HL-60 (cell line): ENCODE data around the gene PI4KB.

Source experiments
- DNase-seq, 2 experiments: peaks; one replicate each; pipeline ENCODE4 v3.0.0-alpha.2; 2010 to 2020; ENCODE audit warnings: low read depth in 1 of 2, low spot score in 1 of 2
- H3K27ac ChIP-seq: fragments of 250-450 bp; sonication (Bioruptor Pico); replicated peaks from 2 replicates; pipeline ENCODE4 v1.5.1; 2020; ENCODE audit warnings: mild to moderate bottlenecking, moderate library complexity
- H3K27me3 ChIP-seq: fragments of 250-450 bp; sonication (Bioruptor Pico); 2 replicates; pipeline ENCODE4 v1.5.1; 2021; ENCODE audit warnings: mild to moderate bottlenecking, moderate library complexity; ENCODE audit not compliant: insufficient read depth, poor library complexity, severe bottlenecking
- H3K4me3 ChIP-seq: replicated peaks from 2 replicates; pipeline ENCODE4 v1.5.1; 2011; ENCODE audit warnings: mild to moderate bottlenecking, control low read depth, low read length; ENCODE audit not compliant: insufficient read depth
- GABPA ChIP-seq: IDR thresholded peaks from 2 replicates; pipeline ENCODE4 v1.6.1; 2012; ENCODE audit warnings: low read depth
- POLR2AphosphoS5 ChIP-seq: IDR thresholded peaks from 2 replicates; pipeline ENCODE4 v1.6.1; 2012; ENCODE audit warnings: low read depth
- SPI1 ChIP-seq: IDR thresholded peaks from 2 replicates; pipeline ENCODE4 v1.6.1; 2012; ENCODE audit warnings: low read depth, mild to moderate bottlenecking, borderline replicate concordance
- TF ChIP-seq, protein P1 (sequence below): IDR thresholded peaks from 2 replicates; pipeline ENCODE4 v1.6.1; 2012; ENCODE audit warnings: low read depth; ENCODE audit not compliant: insufficient replicate concordance
- TF ChIP-seq, protein P2 (sequence below): IDR thresholded peaks from one replicate; pipeline ENCODE4 v1.5.1; 2011; ENCODE audit warnings: low read length, control low read depth, inconsistent platforms; ENCODE audit not compliant: insufficient read depth

PI4KB gene

DNA sequence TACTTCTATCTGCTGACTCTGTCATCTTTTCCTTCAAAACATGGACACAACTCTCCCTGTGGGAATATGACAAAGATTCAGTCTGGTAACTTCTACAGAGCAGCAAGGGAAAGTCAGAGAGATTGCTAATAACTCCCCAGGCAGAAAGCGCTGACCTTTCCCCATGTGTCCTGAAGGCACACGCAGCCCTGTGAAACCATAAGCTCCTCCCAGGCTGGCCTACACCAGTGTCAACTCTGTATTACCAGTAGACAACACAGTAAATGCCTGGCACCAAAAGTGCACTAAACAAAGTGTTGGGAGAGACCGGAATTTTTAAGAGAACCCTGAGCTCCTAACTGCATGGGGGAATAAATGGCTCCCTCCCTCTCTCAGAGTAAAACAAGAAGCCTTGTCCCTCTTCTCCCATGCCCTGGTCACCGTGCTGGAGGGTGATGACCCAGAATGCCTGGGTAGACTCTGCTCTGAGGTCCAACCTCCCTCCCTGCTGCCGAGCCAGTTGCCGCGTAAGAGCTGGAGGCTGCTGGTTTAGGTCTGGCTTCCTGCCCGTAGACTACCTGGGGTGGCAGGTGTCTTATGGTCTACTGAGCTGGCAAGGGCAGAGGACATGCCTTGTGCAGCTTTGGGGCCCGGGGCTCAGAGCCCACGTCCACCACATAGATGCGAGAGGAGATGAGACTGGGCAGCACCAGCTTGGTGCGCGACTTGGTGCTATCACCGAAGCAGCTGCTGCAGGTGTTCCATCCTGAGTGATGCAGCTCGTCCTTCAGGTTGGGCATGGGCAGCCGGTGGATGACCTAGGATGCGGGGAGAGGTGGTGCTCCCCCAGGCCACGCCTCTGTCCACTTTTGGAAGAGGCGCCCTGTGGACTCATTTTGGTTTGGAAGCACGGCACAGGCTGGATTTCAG is 41.4 kb upstream of the PI4KB start:
- H3K27ac ChIP-seq, result no peak overlapping the region
- no peaks in the 10 kb centered on the region for H3K27me3 ChIP-seq
- DNase-seq, result no peak
- no peak overlapping the region for H3K4me3 ChIP-seq
- TF ChIP-seq, protein P1, sequence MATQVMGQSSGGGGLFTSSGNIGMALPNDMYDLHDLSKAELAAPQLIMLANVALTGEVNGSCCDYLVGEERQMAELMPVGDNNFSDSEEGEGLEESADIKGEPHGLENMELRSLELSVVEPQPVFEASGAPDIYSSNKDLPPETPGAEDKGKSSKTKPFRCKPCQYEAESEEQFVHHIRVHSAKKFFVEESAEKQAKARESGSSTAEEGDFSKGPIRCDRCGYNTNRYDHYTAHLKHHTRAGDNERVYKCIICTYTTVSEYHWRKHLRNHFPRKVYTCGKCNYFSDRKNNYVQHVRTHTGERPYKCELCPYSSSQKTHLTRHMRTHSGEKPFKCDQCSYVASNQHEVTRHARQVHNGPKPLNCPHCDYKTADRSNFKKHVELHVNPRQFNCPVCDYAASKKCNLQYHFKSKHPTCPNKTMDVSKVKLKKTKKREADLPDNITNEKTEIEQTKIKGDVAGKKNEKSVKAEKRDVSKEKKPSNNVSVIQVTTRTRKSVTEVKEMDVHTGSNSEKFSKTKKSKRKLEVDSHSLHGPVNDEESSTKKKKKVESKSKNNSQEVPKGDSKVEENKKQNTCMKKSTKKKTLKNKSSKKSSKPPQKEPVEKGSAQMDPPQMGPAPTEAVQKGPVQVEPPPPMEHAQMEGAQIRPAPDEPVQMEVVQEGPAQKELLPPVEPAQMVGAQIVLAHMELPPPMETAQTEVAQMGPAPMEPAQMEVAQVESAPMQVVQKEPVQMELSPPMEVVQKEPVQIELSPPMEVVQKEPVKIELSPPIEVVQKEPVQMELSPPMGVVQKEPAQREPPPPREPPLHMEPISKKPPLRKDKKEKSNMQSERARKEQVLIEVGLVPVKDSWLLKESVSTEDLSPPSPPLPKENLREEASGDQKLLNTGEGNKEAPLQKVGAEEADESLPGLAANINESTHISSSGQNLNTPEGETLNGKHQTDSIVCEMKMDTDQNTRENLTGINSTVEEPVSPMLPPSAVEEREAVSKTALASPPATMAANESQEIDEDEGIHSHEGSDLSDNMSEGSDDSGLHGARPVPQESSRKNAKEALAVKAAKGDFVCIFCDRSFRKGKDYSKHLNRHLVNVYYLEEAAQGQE, result no peak
- TF ChIP-seq GABPA (no peak), POLR2AphosphoS5 (no peak), SPI1 (no peak)
- TF ChIP-seq, protein P2, sequence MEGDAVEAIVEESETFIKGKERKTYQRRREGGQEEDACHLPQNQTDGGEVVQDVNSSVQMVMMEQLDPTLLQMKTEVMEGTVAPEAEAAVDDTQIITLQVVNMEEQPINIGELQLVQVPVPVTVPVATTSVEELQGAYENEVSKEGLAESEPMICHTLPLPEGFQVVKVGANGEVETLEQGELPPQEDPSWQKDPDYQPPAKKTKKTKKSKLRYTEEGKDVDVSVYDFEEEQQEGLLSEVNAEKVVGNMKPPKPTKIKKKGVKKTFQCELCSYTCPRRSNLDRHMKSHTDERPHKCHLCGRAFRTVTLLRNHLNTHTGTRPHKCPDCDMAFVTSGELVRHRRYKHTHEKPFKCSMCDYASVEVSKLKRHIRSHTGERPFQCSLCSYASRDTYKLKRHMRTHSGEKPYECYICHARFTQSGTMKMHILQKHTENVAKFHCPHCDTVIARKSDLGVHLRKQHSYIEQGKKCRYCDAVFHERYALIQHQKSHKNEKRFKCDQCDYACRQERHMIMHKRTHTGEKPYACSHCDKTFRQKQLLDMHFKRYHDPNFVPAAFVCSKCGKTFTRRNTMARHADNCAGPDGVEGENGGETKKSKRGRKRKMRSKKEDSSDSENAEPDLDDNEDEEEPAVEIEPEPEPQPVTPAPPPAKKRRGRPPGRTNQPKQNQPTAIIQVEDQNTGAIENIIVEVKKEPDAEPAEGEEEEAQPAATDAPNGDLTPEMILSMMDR, result no peak

DNA sequence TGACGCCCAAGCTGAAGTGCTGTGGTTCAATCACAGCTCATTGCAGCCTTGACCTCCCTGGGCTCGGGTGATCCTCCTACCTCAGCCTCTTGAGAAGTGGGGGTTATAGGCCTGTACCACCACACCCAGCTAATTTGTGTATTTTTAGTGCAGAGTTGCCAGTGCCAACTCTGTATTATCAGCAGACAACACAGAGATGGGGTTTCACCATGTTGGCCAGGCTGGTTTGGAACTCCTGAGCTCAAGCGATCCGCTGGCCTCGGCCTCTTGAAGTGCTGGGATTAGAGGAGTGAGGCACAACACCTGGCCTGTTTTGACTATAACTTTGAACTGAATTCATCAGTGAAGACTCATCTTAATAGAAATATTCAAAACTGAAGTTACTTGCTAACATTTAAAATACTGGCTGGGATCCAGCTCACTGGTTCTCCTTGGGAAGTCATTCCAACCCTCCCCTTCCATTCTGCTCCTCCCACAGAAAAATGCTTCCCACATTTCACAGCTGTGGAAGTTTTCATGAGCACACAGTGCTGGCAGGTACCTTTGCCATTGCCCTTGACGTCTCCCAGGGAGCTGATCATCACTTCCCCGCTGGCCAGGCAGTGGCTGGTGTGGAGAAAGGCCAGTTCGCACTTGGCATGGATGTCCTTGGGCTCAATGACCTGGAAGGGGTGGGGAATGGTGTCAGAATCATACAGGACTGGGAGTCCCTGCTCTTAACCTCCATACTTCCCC is 40.6 kb upstream of the PI4KB start:
- TF ChIP-seq GABPA (no peak), SPI1 (no peak), POLR2AphosphoS5 (no peak)
- TF ChIP-seq, protein P1, result no peak
- TF ChIP-seq, protein P2, result no peak
- no peak overlapping the region for H3K27ac ChIP-seq
- DNase-seq, result no peak
- no peaks in the 10 kb centered on the region for H3K27me3 ChIP-seq
- no peak overlapping the region for H3K4me3 ChIP-seq

GRCh38 chr1:151364996-151365395 is 37.8 kb upstream of the PI4KB start:
- no peaks in the 10 kb centered on the region for H3K27me3 ChIP-seq
- no peak overlapping the region for H3K27ac ChIP-seq
- no peak overlapping the region for H3K4me3 ChIP-seq
- TF ChIP-seq, protein P1, result no peak
- TF ChIP-seq POLR2AphosphoS5 (no peak), SPI1 (no peak), GABPA (no peak)
- TF ChIP-seq, protein P2, result no peak
- no peak for DNase-seq
